GM21737 (cell line): ENCODE measurements around the gene TMEM98.
"Not testable (repeated sequence)": the region's sequence is repeated elsewhere in the genome, so short reads cannot be mapped to it uniquely, and the experiment has no call there.

Experiments used
- ATAC-seq: cut with Tn5 transposase; IDR thresholded peaks from one replicate; pipeline ENCODE4 v1.9.1; 2021; ENCODE audit warnings: mild to moderate bottlenecking, moderate library complexity; ENCODE audit not compliant: unreplicated experiment

Gene TMEM98

DNA sequence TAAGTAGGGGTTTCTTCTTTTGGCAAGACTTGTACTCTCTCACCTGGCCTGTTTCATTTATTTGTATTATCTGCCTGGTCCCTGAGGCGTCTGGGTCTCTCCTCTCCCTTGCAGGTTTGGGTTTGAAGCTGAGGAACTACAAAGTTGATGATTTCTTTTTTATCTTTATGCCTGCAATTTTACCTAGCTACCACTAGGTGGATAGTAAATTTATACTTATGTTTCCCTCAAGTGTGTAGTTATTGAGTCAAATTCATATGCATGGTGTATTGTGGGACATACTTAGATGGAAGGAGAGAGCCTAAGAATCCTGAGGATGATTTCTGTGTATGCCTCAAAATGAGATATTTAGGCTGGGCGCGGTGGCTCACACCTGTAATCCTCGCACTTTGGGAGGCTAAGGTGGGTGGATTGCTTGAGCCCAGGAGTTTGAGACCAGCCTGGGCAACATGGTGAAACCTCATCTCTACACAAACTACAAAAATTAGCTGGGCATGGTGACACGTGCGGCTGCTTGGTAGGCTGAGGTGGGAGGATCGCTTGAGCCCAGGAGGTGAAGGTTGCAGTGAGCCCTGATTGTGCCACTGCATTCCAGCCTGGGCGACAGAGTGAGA is 13.6 kb downstream of the TMEM98 start:
- no peak for ATAC-seq

DNA sequence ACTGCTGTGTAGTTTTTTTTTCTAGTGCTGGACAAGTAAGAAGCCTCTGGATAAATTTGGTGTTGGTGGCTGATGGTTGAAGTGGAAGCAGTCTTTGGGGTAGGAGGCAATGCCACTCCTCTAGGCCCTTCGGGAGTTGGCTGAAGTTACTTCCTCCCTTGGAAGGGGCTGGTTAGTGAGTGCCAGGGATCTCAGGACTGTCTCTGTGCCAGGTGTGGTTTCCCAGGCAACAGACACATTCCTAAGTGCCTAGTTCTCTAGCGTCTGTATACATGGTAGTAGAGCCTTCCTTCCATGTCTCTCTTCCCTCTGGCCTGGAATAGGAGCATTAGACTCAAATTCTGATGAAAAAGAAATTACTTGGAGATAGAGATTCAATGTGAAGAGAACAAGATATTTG is 15.3 kb downstream of the TMEM98 start:
- ATAC-seq: no peak

DNA sequence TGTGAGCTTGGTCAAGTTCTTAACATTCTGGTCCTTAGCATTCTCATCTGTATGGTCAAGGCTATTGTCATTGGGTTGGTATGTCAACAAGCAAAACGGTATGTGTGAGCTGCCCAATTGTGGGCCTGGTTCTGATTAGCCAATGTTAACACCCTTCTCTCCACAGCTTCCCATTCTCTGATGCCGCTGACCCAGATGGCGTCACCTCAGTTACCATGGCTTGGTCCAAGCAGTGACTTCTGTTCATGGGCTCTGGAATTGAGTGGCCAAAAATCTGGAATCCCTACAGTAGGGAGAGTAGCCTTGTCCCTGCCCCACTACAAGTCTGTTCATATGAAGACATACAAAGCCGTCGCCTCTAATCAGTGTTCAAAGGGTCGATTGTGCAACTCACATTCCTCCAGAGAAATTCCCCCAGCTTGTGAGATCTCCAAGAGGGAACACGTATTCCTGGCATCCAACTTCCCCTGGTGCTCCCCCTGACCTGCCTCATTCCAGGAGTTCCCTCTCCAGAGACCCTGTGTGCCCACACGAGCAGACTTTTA is 15.8 kb downstream of the TMEM98 start:
- ATAC-seq: no peak

DNA sequence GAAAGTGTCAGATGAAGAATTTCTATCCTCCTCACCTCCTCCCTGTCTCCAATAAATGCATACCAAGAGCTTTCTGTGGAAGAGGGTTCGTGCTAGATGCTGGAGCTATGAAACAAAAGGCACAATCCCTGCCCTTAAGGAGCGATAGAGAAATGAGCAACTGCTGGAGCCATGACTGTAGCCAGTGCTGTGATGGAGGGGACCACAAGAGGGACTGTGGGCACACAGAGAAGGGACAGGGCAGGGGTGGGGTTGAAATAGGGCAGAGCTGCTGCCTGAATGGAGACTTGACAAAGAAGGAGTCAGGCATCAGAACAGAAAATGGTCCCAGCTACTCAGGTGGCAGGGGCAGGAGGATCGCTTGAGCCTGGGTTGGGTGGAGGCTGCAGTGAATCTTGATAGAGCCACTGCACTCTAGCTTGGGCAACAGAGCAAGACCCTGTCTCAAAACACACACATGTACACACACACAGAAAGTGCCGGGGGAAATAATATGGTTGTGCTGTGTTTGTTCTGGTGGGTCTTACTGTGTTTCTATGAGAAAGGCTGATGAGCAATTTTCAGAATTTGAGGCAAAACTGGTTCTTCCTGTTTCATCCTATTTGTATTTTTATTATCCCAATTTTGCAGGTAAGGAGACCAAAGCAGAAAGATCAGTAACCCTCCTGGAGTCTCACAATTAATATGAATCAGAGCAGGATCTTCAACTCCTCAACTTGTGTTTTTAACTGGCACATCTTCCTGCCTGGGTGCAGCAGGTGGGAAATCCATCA is 16.5 kb downstream of the TMEM98 start:
- no peak for ATAC-seq

DNA sequence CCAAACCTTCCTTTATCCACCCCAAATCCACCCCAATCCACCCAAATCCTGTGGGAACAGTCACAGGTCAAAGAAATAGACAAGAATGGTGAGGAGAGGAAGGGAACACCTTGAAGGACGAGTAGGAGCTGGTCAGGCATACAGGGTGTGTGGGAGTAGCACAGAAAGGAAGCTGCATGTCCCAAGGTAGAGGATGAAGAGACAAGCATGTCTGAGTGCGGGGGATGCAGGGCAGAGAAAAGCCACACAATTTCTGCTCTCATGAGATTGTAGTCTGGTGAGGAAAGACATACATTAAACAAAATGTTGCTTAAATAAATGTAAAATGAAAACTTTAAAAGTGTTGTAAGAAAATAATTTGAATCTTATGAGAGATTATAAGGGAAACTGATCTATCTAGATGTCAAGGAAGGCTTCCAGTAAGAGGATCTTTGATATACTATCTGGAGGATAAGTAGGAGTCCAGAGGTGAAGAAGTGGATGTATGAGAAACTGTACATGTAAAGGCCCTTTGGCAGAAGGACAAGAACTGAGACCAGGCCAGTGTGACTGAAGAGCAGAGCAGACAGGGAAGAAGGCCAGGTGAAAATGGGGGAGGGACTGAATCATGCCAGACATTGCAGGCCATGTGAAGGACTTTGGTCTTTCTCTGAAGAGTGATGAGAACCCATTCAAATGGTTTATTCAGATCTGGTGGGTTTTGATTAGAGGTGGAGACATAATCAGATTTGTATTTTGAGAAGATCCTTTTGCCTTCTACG is 18.6 kb downstream of the TMEM98 start:
- ATAC-seq: no peak

DNA sequence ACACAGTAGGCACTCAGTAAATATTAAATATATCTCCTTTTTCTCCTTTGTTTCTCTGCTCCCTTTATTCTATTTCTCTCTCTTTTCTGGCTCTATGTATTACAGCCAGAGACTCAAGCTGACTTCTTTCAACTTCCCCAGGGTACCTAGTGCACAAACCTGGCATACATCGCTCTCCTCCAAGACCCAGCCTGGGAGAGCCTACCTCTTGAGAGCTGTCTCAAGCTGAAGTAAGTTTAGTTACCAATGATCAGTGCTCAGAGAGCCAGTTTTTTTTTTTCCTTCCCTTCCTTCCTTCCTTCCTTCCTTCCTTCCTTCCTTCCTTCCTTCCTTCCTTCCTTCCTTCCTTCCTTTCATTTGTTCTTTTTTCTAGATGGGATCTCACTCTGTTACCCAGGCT is 19.8 kb downstream of the TMEM98 start:
- no peak for ATAC-seq

DNA sequence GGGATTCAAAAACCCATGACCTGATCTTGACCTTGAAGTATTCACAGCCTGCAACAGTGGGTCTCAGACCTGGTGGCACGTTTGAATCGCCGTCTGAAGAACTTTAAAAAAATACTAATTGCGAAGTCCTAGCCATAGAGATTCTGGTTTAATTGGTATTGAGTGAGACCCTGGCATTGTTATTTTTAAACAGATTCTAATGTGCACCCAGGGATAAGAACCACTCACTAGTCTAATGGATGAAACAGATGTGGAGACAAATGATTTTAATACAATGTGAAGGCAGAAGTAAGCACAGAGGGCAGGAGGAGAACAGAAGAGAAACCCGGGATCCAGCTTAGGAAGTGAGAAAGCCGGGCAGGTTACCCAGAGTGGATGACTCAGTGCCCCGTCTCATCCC is 21.2 kb downstream of the TMEM98 start:
- ATAC-seq: no peak

DNA sequence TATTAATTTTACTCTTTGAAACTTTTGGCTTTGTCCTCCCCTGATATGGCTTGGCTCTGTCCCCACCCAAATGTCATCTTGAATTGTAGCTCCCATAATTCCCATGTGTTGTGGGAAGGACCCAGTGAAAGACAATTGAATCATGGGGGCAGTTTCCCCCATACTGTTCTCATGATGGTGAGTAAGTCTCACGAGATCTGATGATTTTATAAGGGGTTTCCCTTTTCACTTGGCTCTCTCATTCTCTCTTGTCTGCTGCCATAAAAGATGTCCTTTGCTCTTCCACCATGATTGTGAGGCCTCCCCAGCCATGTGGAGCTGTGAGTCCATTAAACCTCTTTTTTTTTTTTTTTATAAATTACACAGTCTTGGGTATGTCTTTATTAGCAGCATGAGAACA is 24.5 kb downstream of the TMEM98 start:
- ATAC-seq: not testable (repeated sequence)

DNA sequence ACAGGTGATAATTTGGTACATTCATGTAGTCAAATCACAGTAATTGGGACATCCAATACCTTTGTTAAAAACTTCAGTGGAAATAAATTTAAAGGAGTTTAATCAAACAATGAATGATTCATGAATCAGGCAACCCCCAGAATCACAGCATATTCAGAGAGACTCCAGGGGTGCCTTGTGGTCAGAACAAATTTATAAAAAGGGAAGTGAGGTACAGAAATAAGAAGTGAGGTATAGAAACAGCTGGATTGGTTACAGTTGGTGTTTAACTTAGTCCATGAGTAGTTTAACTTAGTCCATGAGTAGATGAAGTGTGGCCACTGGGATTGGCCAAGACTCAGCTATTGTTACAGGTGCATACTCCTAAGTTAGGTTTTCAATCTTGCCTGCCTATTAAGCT is 25.1 kb downstream of the TMEM98 start:
- ATAC-seq: no peak

DNA sequence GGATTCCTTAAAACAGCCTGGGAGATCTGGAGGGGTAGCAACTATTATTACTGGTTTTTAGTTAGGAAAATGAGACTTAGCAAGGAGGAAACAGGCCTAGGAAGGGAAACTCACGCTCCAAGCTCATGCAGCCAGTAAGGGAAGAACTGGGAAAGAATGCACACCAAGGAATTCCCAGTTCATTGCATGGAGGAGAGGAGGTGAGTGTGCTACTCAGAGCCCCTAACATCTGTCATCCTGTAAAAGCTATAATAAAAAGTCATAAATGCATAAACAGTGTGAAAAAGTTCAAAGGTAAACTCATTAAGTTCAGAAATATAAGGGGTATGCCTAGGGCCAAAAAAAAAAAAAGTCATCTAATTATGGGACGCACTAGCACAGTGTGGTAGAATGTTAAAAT is 25.9 kb downstream of the TMEM98 start:
- ATAC-seq: no peak

DNA sequence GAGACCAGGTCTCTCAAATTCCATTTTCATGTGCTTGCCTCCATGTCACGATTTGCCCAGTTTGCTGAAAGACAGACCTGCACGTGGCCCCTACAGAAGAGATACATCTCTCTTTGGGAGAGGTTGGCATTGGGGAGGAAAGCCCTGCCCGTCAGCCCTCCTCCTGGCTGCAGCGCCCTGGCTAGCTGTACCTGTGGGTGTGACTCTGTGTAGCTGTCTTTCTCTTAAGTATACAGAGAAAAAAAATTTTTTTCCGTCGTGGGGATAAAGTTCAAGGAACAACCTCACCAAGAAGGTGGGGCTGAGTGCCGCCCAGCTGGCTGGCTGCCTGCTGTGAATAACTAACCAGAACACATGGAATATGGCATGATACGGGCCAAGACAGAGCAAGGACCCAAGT is 26.5 kb downstream of the TMEM98 start:
- ATAC-seq: no peak

DNA sequence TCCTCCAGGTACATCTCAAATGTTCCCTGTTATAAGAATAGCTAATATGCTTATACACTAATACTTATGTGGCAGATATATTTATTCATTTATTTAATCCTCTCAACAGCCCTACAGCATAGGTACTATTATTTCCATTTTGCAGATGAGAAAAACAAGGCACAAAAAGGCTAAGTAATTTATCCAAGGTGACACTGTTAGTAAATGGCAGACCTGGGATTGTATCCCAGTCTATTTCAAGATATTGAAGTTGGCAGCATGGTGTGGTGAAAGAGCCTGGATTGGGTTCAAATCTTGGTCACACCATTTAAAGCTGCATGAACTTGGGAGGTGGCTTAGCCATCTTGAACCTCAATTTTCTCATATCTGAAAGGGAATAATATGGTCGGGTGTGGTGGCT is 27.2 kb downstream of the TMEM98 start:
- ATAC-seq: no peak

DNA sequence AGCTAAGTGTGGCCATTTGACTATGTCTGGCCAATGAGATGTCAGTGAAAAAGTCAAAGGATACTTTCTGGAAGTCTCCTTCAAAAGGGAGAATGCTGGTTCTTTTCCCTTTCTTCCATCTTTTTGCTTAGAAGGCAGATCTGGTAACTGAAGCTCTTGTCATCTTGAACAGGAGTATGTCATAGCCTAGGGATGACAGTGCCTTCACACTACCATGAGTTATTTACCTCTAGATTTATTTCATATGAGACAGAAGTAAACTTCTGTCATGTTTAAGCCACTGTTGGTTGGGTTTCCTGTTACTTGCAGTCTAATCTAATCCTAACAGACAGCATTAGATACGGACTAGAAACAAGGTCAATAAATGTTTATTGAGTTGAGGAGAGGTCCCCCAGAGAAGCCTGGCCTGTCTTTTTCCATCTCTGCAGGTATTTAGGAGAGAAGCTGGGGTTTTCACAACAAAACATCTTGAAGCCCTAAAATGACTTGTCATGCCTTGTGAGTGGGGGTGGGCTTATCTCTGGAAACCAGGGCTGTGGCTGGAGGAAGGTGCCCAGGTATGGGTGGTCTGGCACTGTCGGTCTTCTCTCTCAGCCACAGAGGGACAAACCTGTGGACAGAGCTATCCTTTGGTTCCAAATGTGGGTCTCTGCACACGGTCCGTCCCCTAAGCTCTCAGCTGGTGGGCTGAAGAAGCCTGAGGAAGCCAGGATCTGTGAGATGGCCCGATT is 28.5 kb downstream of the TMEM98 start:
- no peak for ATAC-seq

DNA sequence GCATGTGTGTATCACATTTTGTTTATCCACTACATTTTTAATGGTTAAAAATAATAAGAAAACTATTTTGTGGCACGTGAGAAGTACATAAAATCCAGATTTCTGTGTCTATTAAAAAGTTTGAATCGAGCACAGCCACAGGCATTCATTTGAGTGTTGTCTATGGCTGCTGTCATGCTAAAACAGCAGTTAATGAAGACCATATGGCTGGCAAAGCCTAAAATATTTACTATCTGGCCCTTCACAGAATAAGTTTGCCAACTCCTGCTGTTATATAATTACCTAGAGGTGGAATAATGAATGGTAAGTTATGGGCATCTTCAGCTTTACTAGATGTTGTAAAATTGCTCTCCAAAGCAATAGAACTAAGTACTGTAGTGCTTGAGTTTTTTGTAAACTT is 30.5 kb downstream of the TMEM98 start:
- no peak for ATAC-seq

DNA sequence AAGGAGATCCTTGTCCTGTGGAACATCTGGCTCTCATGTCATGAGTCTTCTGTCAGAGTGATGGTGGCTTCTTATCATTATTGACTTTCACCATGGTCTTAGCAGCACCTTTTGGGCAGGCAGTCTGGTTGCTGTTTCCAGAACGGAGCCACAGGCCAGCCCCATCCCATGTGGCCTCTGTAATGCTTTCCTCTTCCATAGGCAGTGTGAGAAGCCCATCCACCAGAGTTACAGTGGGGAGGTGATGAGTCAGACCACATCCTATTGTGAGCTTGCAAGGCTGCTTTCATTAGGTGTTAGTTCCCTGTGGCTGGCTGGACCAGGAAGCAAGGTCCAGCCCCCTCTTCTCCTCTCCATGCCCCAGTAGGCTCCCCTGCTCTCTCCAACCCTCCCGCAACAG is 32.9 kb downstream of the TMEM98 start:
- no peak for ATAC-seq

DNA sequence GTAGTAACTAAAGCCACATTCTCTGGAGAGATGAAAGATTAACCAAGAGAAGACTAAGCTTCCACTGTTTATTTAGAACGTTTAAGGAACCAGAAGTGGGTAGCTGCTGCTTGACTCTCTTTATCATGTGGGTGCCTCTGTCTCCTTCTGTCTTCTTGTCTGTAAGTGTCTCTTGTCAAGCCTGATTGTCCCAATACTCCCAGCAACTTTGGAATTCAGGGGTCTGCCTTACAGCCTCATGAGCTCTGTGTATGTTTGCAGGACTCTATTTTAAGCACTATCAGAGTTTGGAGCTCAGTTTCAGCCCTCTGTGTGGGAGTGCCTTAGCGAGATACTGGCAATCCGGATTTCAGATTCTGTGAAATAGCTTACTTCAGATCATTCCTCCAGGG is 34.4 kb downstream of the TMEM98 start:
- no peak for ATAC-seq

DNA sequence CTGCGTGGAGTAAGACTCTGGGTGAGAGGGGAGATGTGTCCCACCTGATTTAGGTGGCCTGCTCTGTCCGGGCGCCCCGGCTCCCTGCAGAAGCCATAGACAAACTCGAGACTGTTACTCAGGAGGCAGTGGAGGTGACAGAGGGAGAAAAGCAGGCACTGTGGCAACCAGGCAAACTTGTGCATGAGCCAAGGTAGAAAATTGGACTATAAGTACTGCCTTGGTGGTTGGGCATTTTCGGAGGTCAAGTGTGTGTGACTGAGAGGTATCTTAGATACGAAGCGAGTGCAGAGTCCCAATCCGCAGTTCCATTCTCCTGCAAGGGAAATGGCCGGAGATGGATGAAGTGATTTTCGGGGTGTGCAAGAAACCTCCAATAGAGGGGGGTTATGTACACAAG is 36.6 kb downstream of the TMEM98 start:
- no peak for ATAC-seq

DNA sequence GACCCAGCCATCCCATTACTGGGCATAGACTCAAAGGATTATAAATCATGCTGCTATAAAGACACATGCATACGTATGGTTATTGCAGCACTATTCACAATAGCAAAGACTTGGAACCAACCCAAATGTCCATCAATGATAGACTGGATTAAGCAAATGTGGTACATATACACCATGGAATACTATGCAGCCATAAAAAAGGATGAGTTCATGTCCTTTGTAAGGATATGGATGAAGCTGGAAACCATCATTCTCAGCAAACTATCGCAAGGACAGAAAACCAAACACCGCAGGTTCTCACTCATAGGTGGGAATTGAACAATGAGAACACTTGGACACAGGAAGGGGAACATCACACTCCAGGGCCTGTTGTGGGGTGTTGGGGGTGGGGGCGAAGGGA is 41.3 kb downstream of the TMEM98 start:
- ATAC-seq: not testable (repeated sequence)

DNA sequence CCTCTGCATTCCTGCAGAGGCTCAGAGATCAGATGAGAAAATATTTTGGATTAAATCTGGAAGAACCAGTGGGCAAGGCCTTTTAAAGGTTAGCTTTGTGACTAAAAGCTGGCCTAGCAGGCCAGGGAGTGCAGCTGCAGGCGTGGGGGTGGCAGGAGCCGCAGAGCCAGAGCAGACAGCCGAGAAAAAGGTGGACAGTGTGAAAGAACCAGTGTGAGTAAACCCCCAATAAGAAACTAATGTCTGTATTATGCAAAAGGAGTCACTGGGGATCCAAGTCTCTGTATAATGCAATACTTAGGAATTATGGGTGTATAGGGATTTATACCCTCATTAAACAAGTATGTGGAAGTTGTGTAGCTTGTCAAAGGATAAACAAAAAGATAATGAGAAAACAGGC is 42.3 kb downstream of the TMEM98 start:
- ATAC-seq: no peak

DNA sequence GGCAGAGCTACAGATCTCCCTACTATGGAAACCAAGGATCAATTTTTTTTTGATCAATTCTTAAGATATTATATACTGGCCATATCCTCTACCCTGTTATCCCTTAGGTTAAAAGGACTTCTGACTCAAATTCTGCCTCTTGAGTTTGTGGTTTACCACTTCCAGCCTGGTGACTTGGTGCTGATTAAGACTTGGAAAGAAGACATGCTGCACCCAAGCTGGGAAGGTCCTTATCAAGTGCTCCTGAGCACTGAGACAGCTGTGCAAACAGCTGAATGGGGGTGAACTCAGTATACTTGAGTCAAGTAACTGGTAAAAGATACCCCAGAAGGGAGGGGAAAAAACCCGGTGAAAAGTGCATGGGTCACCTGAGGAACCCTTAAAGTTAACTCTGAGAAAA is 43.2 kb downstream of the TMEM98 start:
- no peak for ATAC-seq

DNA sequence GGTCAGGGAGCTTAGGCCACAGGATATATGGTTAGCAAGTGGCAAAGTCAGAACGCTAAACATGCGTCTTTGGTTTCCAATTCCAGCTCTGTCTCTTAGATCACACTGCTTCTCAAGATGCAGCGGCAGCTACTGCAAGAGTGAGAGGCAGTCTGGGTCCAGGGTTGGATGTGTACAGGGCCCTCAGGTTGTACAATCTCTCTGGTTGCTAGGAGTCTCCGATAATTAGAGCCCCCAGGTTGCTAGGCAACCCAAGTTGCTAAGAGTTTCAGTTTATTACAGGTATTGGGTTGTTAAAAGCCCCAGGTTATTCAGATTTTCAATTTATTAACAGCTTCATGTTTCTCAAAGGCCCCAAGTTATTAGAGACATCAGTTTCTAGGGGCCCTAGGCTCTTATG is 48.2 kb downstream of the TMEM98 start:
- ATAC-seq: no peak
